CD4-positive, alpha-beta T cell (primary cell): ENCODE measurements around the gene GPR155. TPM values are rescaled to one million over a fixed set of nuclear protein-coding genes. Genes with fewer than 3 reads are reported as not detected.
"Not testable (repeated sequence)": the region's sequence is repeated elsewhere in the genome, so short reads cannot be mapped to it uniquely, and the experiment has no call there.

ENCODE experiments used
- ATAC-seq: fragments of 200-7000 bp; cut with Tn5 transposase; one replicate; pipeline ENCODE4 v1.10.0; 2022; ENCODE audit warnings: mild to moderate bottlenecking; ENCODE audit not compliant: poor library complexity
- CTCF ChIA-PET: fragments of 350-600 bp; sonication (Branson Sonifier 250); formaldehyde crosslinking; loops from one replicate; lab custom pipeline; 2021; ENCODE audit warnings: antibody characterized with exemption, inconsistent platforms; lab: Charles Lee
- POLR2A ChIA-PET: fragments of 350-600 bp; sonication (Branson Sonifier 250); formaldehyde crosslinking; loops from one replicate; lab custom pipeline; 2021; ENCODE audit warnings: antibody characterized with exemption, inconsistent platforms; lab: Charles Lee
- DNase-seq, 14 experiments: peaks; one replicate each; pipeline ENCODE4 v3.0.0-alpha.2; 2013 to 2020; ENCODE audit warnings: mixed read lengths in 2 of 14
- H3K27ac ChIP-seq, 2 donors: one replicate each; pipeline versions ENCODE4 v1.5.1 to v1.7.0; 2013; ENCODE audit warnings: low read length in 2 of 2, low read depth in 1 of 2, mild to moderate bottlenecking in 1 of 2
- H3K27me3 ChIP-seq, 2 experiments: 1 replicate in 1 of 2; 2 replicates in 1 of 2; pipeline versions ENCODE4 v1.6.1 to v1.7.0; 2013; ENCODE audit warnings: low read length in 2 of 2, control low read depth in 1 of 2, mild to moderate bottlenecking in 1 of 2, moderate library complexity in 1 of 2; ENCODE audit not compliant: insufficient read depth in 2 of 2, control insufficient read depth in 1 of 2
- H3K36me3 ChIP-seq: one replicate; pipeline ENCODE4 v1.6.1; 2013; ENCODE audit warnings: low read length, control low read depth; ENCODE audit not compliant: insufficient read depth
- H3K4me1 ChIP-seq: one replicate; pipeline ENCODE4 v1.6.1; 2013; ENCODE audit warnings: low read length, control low read depth; ENCODE audit not compliant: insufficient read depth
- H3K4me3 ChIP-seq: one replicate; pipeline ENCODE4 v1.5.1; 2013; ENCODE audit warnings: mild to moderate bottlenecking, low read length, moderate library complexity
- H3K9me3 ChIP-seq, 2 experiments: 1 replicate in 1 of 2; 2 replicates in 1 of 2; pipeline versions ENCODE4 v1.6.1 to v1.7.0; 2013; ENCODE audit warnings: low read length in 2 of 2, mild to moderate bottlenecking in 2 of 2, control low read depth in 1 of 2, moderate library complexity in 1 of 2; ENCODE audit not compliant: control insufficient read depth in 1 of 2, insufficient read depth in 1 of 2
- H3K27ac Mint-ChIP-seq: one replicate; pipeline ENCODE4 v1.8.0; 2020; ENCODE audit warnings: mixed read lengths
- H3K27me3 Mint-ChIP-seq: one replicate; pipeline ENCODE4 v1.8.0; 2021; ENCODE audit warnings: mixed read lengths
- H3K36me3 Mint-ChIP-seq: one replicate; pipeline ENCODE4 v1.8.0; 2021; ENCODE audit warnings: low read depth, mixed read lengths
- H3K4me1 Mint-ChIP-seq: one replicate; pipeline ENCODE4 v1.8.0; 2021; ENCODE audit warnings: low read depth, mixed read lengths
- H3K4me3 Mint-ChIP-seq: one replicate; pipeline ENCODE4 v1.8.0; 2020; ENCODE audit warnings: mild to moderate bottlenecking, mixed read lengths
- H3K9me3 Mint-ChIP-seq: one replicate; pipeline ENCODE4 v1.8.0; 2020; ENCODE audit warnings: mixed read lengths
- intact Hi-C, 2 experiments: fragments of 100-400 bp; cut with DNase I in 1 of 2; cut with micrococcal nuclease in 1 of 2; formaldehyde crosslinking; loops; one replicate each; pipeline versions ENCODE4 v1.15.1 to v1.9.0; 2023 to 2025; cut with DNase I, micrococcal nuclease
- total RNA-seq, 174 experiments: library from RNA in 2 of 174; stranded (reverse) in 2 of 174; gene quantifications; one replicate each; pipeline ENCODE4 v1.2.3 and lab custom pipeline; 2021 to 2026
- TF ChIP-seq, protein P1 (sequence below): fragments of 200-600 bp; IDR thresholded peaks from one replicate; pipeline ENCODE4 v1.8.0; 2022; ENCODE audit warnings: antibody characterized with exemption, mild to moderate bottlenecking

GPR155 gene
- total RNA-seq, 2 experiments from 2014 or later: 8.3 to 9.0 TPM

DNA sequence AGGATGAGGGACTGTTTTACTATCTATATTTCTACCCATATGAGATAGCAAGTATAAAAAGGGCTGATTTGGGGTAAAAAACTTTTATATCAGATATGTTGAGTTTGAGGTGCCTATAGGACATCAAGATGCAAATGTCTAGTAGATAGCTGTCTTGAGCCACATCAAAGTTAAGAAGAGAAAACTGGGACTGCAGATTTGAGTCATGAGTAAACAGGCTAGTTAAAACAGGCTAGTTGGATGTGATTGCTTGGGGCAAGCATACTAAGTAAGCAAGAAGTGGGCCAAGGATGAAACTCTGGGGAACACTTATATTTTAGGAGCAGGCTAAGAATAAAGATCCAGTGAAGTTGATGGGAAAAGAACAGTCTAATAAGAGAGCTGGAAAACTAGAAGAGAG is 94.1 kb downstream of the GPR155 start:
- ATAC-seq (no peak), DNase-seq (no peak)
- Mint-ChIP-seq H3K4me3 (peak overlapping the region; percentile 60), H3K27ac (peak overlapping the region; percentile 66), H3K27me3 (no peaks in the 10 kb centered on the region), H3K9me3 (no peaks in the 10 kb centered on the region), H3K4me1 (peaks cover 79% of the 10 kb centered on the region), H3K36me3 (peaks cover 75% of the 10 kb centered on the region)
- CTCF ChIA-PET: no interaction called here
- intact Hi-C loops: no loop called here
- POLR2A ChIA-PET: no interaction called here
- Histone ChIP-seq H3K36me3 (peaks cover 26% of the 10 kb centered on the region), H3K27ac (no peak overlapping the region), H3K27me3 (no peaks in the 10 kb centered on the region), H3K4me1 (peaks cover 13% of the 10 kb centered on the region), H3K4me3 (no peak overlapping the region), H3K9me3 (no peaks in the 10 kb centered on the region)
- TF ChIP-seq, protein P1, sequence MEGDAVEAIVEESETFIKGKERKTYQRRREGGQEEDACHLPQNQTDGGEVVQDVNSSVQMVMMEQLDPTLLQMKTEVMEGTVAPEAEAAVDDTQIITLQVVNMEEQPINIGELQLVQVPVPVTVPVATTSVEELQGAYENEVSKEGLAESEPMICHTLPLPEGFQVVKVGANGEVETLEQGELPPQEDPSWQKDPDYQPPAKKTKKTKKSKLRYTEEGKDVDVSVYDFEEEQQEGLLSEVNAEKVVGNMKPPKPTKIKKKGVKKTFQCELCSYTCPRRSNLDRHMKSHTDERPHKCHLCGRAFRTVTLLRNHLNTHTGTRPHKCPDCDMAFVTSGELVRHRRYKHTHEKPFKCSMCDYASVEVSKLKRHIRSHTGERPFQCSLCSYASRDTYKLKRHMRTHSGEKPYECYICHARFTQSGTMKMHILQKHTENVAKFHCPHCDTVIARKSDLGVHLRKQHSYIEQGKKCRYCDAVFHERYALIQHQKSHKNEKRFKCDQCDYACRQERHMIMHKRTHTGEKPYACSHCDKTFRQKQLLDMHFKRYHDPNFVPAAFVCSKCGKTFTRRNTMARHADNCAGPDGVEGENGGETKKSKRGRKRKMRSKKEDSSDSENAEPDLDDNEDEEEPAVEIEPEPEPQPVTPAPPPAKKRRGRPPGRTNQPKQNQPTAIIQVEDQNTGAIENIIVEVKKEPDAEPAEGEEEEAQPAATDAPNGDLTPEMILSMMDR: no peak

DNA sequence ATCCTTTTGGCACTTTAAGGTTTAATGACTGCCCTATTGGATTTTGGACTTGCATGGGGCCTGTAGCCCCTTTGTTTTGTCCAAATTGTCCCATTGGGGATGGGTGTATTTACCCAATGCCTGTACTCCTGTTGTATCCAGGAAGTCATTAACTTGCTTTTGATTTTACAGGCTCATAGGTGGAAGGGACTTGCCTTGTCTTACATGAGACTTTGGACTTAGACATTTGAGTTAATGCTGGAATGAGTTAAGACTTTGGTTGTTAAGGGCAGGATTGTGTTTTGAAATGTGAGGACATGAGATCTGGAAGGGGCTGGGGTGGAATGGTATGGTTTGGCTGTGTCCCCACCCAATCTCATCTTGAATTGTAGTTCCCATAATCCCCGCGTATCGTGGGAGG is 96.5 kb downstream of the GPR155 start:
- ATAC-seq, POLR2A ChIA-PET, H3K9me3 ChIP-seq, intact Hi-C loops, H3K4me1 ChIP-seq, H3K27ac ChIP-seq, CTCF ChIA-PET, DNase-seq, H3K27ac Mint-ChIP-seq, H3K4me3 ChIP-seq, H3K9me3 Mint-ChIP-seq, H3K27me3 Mint-ChIP-seq, H3K27me3 ChIP-seq: not testable (repeated sequence)
- Mint-ChIP-seq H3K4me1 (peaks cover 64% of the 10 kb centered on the region), H3K4me3 (peak overlapping the region; percentile 8), H3K36me3 (peaks cover 90% of the 10 kb centered on the region)
- H3K36me3 ChIP-seq: peaks cover 47% of the 10 kb centered on the region

DNA sequence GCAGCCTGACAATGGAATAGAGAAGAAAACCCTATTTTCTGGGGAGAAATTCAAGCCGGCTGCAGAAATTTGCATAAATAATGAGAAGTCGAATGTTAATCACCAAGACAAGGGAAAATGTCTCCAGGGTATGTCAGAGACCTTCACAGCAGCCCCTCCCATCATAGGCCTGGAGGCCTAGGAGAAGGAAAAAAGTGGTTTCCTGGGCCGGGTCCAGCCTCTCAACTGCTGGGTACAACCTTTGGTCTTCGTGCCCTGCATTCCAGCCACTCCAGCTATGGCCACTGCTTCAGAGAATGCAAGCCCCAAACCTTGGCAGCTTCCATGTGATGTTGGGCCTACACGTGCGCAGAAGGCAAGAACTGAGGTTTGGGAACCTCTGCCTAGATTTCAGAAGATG is 97.3 kb downstream of the GPR155 start:
- H3K9me3 Mint-ChIP-seq: no peaks in the 10 kb centered on the region
- no peak overlapping the region for H3K27ac ChIP-seq
- intact Hi-C loops: no loop called here
- no peak overlapping the region for H3K4me3 ChIP-seq
- no peaks in the 10 kb centered on the region for H3K9me3 ChIP-seq
- peaks cover 6% of the 10 kb centered on the region for H3K4me1 ChIP-seq
- no peak overlapping the region for H3K27ac Mint-ChIP-seq
- CTCF ChIA-PET: no interaction called here
- TF ChIP-seq, protein P1: no peak
- POLR2A ChIA-PET: no interaction called here
- H3K4me1 Mint-ChIP-seq: peaks cover 58% of the 10 kb centered on the region
- H3K27me3 Mint-ChIP-seq: no peaks in the 10 kb centered on the region
- peaks cover 53% of the 10 kb centered on the region for H3K36me3 ChIP-seq
- no peak overlapping the region for H3K4me3 Mint-ChIP-seq
- no peaks in the 10 kb centered on the region for H3K27me3 ChIP-seq
- DNase-seq (no peak), ATAC-seq (no peak)
- H3K36me3 Mint-ChIP-seq: peaks cover 90% of the 10 kb centered on the region

DNA sequence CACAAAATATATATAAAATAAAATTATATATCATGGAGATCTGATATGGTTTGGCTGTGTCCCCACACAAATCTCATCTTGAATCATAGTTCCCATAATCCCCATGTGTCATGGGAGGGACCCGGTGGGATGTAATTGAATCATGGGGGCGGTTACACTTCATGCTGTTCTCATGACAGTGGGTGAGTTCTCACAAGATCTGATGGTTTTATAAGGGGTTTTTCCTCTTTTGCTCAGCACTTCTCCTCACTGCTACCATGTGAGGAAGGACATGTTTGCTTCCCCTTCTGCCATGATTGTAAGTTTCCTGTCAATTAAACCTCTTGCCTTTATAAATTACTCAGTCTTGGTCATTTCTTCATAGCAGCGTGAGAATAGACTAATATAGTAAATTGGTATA is 98.1 kb downstream of the GPR155 start:
- H3K9me3 ChIP-seq, ATAC-seq, CTCF ChIA-PET, H3K27ac ChIP-seq, H3K9me3 Mint-ChIP-seq, H3K4me1 ChIP-seq, H3K4me3 Mint-ChIP-seq, H3K27me3 Mint-ChIP-seq, H3K4me3 ChIP-seq, intact Hi-C loops, H3K27me3 ChIP-seq, POLR2A ChIA-PET: not testable (repeated sequence)
- Mint-ChIP-seq H3K27ac (peak overlapping the region; percentile 29), H3K36me3 (peaks cover 90% of the 10 kb centered on the region), H3K4me1 (peaks cover 56% of the 10 kb centered on the region)
- H3K36me3 ChIP-seq: peaks cover 53% of the 10 kb centered on the region
- peak in 1 of 14 experiments; percentile 36 for DNase-seq
